Endodermal cell (in vitro differentiated cells): Measurements from ENCODE around the gene RAB3C. TPM values are rescaled to one million over a fixed set of nuclear protein-coding genes. Genes with fewer than 3 reads are reported as not detected.
"Not testable (repeated sequence)": the region's sequence is repeated elsewhere in the genome, so short reads cannot be mapped to it uniquely, and the experiment has no call there.

Experiments
- DNase-seq: peaks from one replicate; pipeline ENCODE4 v3.0.0-alpha.2; 2017
- H3K27ac ChIP-seq: 2 replicates; pipeline ENCODE4 v1.5.1; 2013; ENCODE audit warnings: mild to moderate bottlenecking, low read depth, low read length, moderate library complexity
- H3K27me3 ChIP-seq: 2 replicates; pipeline ENCODE4 v1.6.1; 2013; ENCODE audit warnings: mild to moderate bottlenecking, low read length, moderate library complexity; ENCODE audit not compliant: insufficient read depth, control insufficient read depth, poor library complexity, severe bottlenecking
- H3K36me3 ChIP-seq: 2 replicates; pipeline ENCODE4 v1.7.0; 2013; ENCODE audit warnings: mild to moderate bottlenecking, low read length, moderate library complexity; ENCODE audit not compliant: control insufficient read depth, insufficient read depth
- H3K4me1 ChIP-seq: one replicate; pipeline ENCODE4 v1.7.0; 2013; ENCODE audit warnings: low read length; ENCODE audit not compliant: control insufficient read depth, insufficient read depth
- H3K4me3 ChIP-seq: 2 replicates; pipeline ENCODE4 v1.5.1; 2013; ENCODE audit warnings: mild to moderate bottlenecking, low read length, moderate library complexity
- H3K9ac ChIP-seq: 2 replicates; pipeline ENCODE4 v1.6.1; 2013; ENCODE audit warnings: mild to moderate bottlenecking, low read length, moderate library complexity; ENCODE audit not compliant: poor library complexity, severe bottlenecking; ENCODE audit errors: extremely low read depth
- H3K9me3 ChIP-seq: 2 replicates; pipeline ENCODE4 v1.6.1; 2013; ENCODE audit warnings: mild to moderate bottlenecking, low read length, moderate library complexity; ENCODE audit not compliant: control insufficient read depth
- H3K27ac Mint-ChIP-seq: 2 replicates; pipeline ENCODE4 v1.8.0; 2020; ENCODE audit warnings: mixed read lengths
- H3K27me3 Mint-ChIP-seq: 2 replicates; pipeline ENCODE4 v1.8.0; 2021; ENCODE audit warnings: mild to moderate bottlenecking, mixed read lengths; ENCODE audit not compliant: insufficient read depth
- H3K36me3 Mint-ChIP-seq: 2 replicates; pipeline ENCODE4 v1.8.0; 2020; ENCODE audit warnings: low read depth, mixed read lengths
- H3K4me1 Mint-ChIP-seq: 2 replicates; pipeline ENCODE4 v1.8.0; 2020; ENCODE audit warnings: mixed read lengths
- H3K4me3 Mint-ChIP-seq: 2 replicates; pipeline ENCODE4 v1.8.0; 2020; ENCODE audit warnings: mild to moderate bottlenecking, moderate library complexity, mixed read lengths
- H3K9me3 Mint-ChIP-seq: 2 replicates; pipeline ENCODE4 v1.8.0; 2020; ENCODE audit warnings: mild to moderate bottlenecking, mixed read lengths
- WGBS, 2 experiments: methylation state at CpG; one replicate each; pipeline versions ENCODE4 v1.1.5 to v1.1.7; 2013; ENCODE audit warnings: missing lambda C conversion rate in 2 of 2, mixed read lengths in 1 of 2; ENCODE audit not compliant: insufficient coverage in 1 of 2, insufficient read length in 1 of 2; 5-methylcytosine and 5-hydroxymethylcytosine counted together
- total RNA-seq, 2 donors: library from RNA; stranded (reverse); fragmentation: NEBNext Ultra II Directional in 1 of 2; extraction: Animal tissue kit (Norgen Biotek cat#: 25700) in 1 of 2; gene quantifications; 2 replicates in 1 of 2; 3 replicates in 1 of 2; pipeline ENCODE4 v1.2.1, GENCODE V29; 2021
- TF ChIP-seq, protein P1 (sequence below): fragments of 200-600 bp; sonication (generic); conservative IDR thresholded peaks from 2 replicates; pipeline ENCODE4 v1.5.0; 2021; ENCODE audit warnings: antibody characterized with exemption, mild to moderate bottlenecking

RAB3C gene
- total RNA-seq, 2 donors from 2014 or later: 5.8 to 15.1 TPM

DNA sequence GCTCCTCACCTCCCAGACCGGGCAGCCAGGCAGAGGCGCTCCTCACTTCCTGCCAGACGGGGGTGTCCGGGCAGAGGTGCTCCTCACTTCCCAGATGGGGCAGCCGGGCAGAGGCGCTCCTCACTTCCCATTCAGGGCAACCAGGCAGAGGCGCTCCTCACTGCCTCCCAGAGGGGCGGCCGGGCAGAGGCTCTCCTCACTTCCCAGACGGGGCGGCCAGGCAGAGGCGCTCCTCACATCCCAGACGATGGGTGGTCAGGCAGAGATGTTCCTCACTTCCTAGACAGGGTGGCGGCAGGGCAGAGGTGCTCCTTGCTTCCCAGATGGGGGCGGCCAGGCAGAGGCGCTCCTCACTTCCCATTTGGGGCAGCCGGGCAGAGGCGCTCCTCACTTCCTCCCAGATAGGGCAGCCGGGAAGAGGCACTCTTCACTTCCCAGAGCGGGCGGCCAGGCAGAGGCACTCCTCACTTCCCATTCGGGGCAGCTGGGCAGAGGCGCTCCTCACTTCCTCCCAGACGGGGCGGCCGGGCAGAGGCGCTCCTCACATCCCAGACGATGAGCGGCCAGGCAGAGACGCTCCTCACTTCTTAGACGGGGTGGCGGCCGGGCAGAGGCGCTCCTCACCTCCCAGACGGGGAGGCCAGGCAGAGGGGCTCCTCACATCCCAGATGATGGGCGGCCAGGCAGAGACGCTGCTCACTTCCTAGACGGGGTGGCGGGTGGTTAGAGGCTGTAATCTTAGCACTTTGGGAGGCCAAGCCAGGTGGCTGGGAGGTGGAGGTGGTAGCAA lies 18.6 kb upstream of the RAB3C start:
- not testable (repeated sequence) for H3K27me3 ChIP-seq, H3K27ac ChIP-seq, H3K27ac Mint-ChIP-seq, H3K9me3 ChIP-seq, H3K4me3 Mint-ChIP-seq, H3K4me3 ChIP-seq, H3K9ac ChIP-seq, H3K4me1 Mint-ChIP-seq, H3K36me3 ChIP-seq, H3K36me3 Mint-ChIP-seq, H3K4me1 ChIP-seq, H3K27me3 Mint-ChIP-seq, DNase-seq
- 87 to 100% methylated on average over 5 to 39 of the region's 39 CpGs for WGBS, 2 experiments
- H3K9me3 Mint-ChIP-seq: peaks cover 25% of the 10 kb centered on the region

DNA sequence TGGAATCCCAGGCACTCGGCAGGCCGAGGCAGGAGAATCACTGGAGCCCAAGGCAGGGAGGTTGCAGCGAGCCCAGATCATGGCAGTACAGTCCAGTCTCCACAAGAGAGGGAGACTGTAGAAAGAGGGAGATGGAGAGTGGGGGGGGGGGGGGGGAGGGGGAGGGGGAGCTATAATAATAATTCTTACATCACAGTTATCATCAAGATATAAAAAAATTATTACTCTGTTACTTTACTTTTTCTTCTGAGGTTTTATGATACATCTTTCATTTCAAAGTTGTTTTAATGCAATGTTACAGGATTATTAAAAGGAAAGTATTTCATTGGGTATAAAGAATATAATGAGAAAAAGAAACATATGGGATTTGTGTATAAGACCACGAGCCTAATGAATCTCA lies 17.8 kb upstream of the RAB3C start:
- Histone ChIP-seq H3K27ac (no peak overlapping the region), H3K4me1 (no peaks in the 10 kb centered on the region), H3K9ac (no peak overlapping the region), H3K36me3 (no peaks in the 10 kb centered on the region), H3K4me3 (no peak overlapping the region), H3K9me3 (peaks cover 3% of the 10 kb centered on the region), H3K27me3 (no peaks in the 10 kb centered on the region)
- no peaks in the 10 kb centered on the region for H3K27me3 Mint-ChIP-seq
- 90% methylated on average over 4 of the region's 4 CpGs; no CpG with 5 or more reads in 1 of the 2 experiments for WGBS, 2 experiments
- H3K27ac Mint-ChIP-seq: no peak overlapping the region
- no peak overlapping the region for H3K4me3 Mint-ChIP-seq
- peaks cover 25% of the 10 kb centered on the region for H3K9me3 Mint-ChIP-seq
- TF ChIP-seq, protein P1, sequence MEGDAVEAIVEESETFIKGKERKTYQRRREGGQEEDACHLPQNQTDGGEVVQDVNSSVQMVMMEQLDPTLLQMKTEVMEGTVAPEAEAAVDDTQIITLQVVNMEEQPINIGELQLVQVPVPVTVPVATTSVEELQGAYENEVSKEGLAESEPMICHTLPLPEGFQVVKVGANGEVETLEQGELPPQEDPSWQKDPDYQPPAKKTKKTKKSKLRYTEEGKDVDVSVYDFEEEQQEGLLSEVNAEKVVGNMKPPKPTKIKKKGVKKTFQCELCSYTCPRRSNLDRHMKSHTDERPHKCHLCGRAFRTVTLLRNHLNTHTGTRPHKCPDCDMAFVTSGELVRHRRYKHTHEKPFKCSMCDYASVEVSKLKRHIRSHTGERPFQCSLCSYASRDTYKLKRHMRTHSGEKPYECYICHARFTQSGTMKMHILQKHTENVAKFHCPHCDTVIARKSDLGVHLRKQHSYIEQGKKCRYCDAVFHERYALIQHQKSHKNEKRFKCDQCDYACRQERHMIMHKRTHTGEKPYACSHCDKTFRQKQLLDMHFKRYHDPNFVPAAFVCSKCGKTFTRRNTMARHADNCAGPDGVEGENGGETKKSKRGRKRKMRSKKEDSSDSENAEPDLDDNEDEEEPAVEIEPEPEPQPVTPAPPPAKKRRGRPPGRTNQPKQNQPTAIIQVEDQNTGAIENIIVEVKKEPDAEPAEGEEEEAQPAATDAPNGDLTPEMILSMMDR: no peak
- DNase-seq: no peak
- no peaks in the 10 kb centered on the region for H3K4me1 Mint-ChIP-seq
- H3K36me3 Mint-ChIP-seq: no peaks in the 10 kb centered on the region

DNA sequence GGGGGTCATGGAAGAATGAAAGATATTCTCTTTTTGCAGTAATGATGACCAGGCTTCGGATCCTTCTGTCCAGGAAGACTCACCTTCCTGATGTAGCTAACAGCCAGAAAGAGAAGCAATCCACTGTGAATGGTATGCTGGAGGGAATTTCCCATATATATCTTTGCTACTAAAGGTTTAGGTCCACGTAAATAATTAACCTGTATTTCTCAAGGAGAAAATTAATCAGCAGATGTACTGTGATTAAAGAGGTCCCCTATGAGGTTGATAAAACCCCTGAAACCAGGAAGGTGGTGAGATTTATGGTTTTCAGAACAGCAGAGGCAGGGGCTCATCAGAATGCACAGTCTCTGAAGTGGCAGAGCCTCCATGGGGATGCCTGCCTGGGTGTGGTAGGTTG lies 11.4 kb upstream of the RAB3C start:
- Histone ChIP-seq H3K4me1 (no peaks in the 10 kb centered on the region), H3K27ac (no peak overlapping the region), H3K36me3 (no peaks in the 10 kb centered on the region), H3K9ac (no peak overlapping the region), H3K4me3 (no peak overlapping the region), H3K27me3 (no peaks in the 10 kb centered on the region), H3K9me3 (peaks cover 9% of the 10 kb centered on the region)
- Mint-ChIP-seq H3K9me3 (peaks cover 30% of the 10 kb centered on the region), H3K4me3 (no peak overlapping the region), H3K27ac (no peak overlapping the region), H3K4me1 (no peaks in the 10 kb centered on the region), H3K36me3 (no peaks in the 10 kb centered on the region), H3K27me3 (peaks cover 4% of the 10 kb centered on the region)
- no peak for DNase-seq
- WGBS, 2 experiments: 94% methylated on average over 2 of the region's 2 CpGs; no CpG with 5 or more reads in 1 of the 2 experiments
- TF ChIP-seq, protein P1: no peak

DNA sequence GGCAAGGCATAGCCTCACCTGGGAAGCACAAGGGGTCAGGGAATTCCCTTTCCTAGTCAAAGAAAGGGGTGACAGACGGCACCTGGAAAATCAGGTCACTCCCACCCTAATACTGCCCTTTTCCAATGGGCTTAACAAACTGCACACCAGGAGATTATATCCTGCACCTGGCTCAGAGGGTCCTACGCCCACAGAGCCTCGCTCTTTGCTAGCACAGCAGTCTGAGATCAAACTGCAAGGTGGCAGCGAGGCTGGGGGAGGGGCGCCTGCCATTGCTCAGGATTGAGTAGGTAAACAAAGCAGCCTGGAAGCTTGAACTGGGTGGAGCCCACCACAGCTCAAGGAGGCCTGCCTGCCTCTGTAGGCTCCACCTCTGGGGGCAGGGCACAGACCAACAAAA lies 9.9 kb upstream of the RAB3C start:
- not testable (repeated sequence) for H3K27ac Mint-ChIP-seq, H3K36me3 Mint-ChIP-seq, H3K4me1 Mint-ChIP-seq, H3K4me3 Mint-ChIP-seq, H3K27me3 ChIP-seq, H3K9me3 ChIP-seq, H3K27me3 Mint-ChIP-seq, H3K4me3 ChIP-seq, H3K36me3 ChIP-seq, DNase-seq, H3K4me1 ChIP-seq, H3K9ac ChIP-seq, H3K27ac ChIP-seq
- 81 to 96% methylated on average over 2 to 5 of the region's 5 CpGs for WGBS, 2 experiments
- peaks cover 30% of the 10 kb centered on the region for H3K9me3 Mint-ChIP-seq
